K562 (cell line): Measurements from ENCODE around the gene RFC2.

Experiments
- CTCF ChIP-seq, 3 experiments: IDR thresholded peaks in 2 of 3; conservative IDR thresholded peaks in 1 of 3; 2 replicates each; pipeline ENCODE4 v1.5.1; 2011 to 2012; ENCODE audit warnings: low read length in 3 of 3, mild to moderate bottlenecking in 3 of 3, control low read depth in 2 of 3, improper control_type of control experiment in 1 of 3, inconsistent platforms in 1 of 3, low read depth in 1 of 3, mixed read lengths in 1 of 3, moderate library complexity in 1 of 3; ENCODE audit not compliant: insufficient read depth in 2 of 3
- PBX2 ChIP-seq, 2 experiments: IDR thresholded peaks in 1 of 2; conservative IDR thresholded peaks in 1 of 2; 2 replicates each; pipeline ENCODE4 v1.6.1; 2016; ENCODE audit warnings: low read depth in 2 of 2, mild to moderate bottlenecking in 1 of 2, missing compliant biosample characterization in 1 of 2, missing genetic modification characterization in 1 of 2, moderate library complexity in 1 of 2
- SMC3 ChIP-seq: conservative IDR thresholded peaks from 2 replicates; pipeline ENCODE4 v1.6.1; 2011; ENCODE audit warnings: low read depth, low read length, improper control_type of control experiment; ENCODE audit not compliant: insufficient read depth
- U2AF1 ChIP-seq: fragments of 200-400 bp; formaldehyde crosslinking; optimal IDR thresholded peaks from 2 replicates; pipeline ENCODE3; 2017; ENCODE audit warnings: mild to moderate bottlenecking, low read depth, low read length, moderate library complexity

GRCh38 chr7:74219416-74219815 lies 34.8 kb downstream of the RFC2 start:
- TF ChIP-seq PBX2 (CRISPR knock-in tag; IDR thresholded peaks at IDR 0.05; ENCODE audit: low read depth) = no peak
- no peak for TF ChIP-seq PBX2 (tag; conservative IDR thresholded peaks at IDR 0.05; ENCODE audit: low read depth)
- TF ChIP-seq CTCF (IDR thresholded peaks at IDR 0.05 in 2 of 3, conservative IDR thresholded peaks at IDR 0.05 in 1 of 3; ENCODE audit: insufficient read depth in 2 of 3, low read depth in 1 of 3, low read length in 3 of 3) = no peak
- no peak for TF ChIP-seq U2AF1
- no peak for TF ChIP-seq SMC3
